ENCODE measurements around the gene CNTN4. TPM values are rescaled to one million over a fixed set of nuclear protein-coding genes. Genes with fewer than 3 reads are reported as not detected.

The CNTN4 gene
- total RNA-seq, 1 donor from 2014 or later, result 1.6 TPM

DNA sequence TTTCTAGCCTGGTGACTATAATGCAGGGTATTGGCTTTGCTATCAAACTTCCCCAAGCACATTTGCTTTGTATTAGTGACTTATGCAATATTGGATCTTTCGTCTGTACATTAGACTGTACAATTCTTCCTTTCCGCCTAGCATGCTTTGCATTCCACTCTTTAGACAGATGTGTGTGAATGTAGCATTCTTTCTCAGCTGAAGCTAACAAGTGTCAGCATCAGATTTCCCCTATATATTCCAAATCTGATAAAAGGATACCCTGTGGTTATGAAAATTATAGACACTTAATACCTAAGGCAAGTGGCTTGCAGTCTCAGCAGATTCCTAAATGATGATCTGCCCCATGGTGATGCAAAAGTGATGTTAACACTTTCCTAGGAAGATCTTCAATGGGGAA, 360.1 kb downstream of the CNTN4 start:
- no peak for DNase-seq (ENCODE audit: low read depth)
- no peak overlapping the region for H3K4me3 ChIP-seq (ENCODE audit: low read depth, low read length)
- TF ChIP-seq CTCF (conservative IDR thresholded peaks at IDR 0.05; ENCODE audit: low read depth, low read length), result no peak

DNA sequence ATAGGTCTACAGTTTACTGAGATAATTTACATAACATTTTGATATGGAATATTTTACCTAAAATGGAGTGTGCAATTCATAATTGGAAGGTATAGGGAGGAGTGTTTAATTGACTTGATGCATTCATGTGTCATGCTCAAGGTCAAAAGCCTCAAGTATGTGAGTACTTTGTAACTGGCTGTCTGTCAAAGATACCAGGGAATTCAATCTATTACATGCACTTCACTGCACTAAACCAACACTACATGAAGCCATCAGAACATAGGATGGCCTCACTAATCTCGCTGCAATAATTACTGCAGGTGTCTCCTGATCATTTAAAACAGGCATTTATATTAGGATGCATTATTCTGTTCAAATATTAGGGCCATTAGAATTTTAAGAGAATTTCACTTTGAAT, 367.2 kb downstream of the CNTN4 start:
- H3K4me3 ChIP-seq (ENCODE audit: low read depth, low read length), result no peak overlapping the region
- no peak for DNase-seq (ENCODE audit: low read depth)
- TF ChIP-seq CTCF (conservative IDR thresholded peaks at IDR 0.05; ENCODE audit: low read depth, low read length), result no peak

DNA sequence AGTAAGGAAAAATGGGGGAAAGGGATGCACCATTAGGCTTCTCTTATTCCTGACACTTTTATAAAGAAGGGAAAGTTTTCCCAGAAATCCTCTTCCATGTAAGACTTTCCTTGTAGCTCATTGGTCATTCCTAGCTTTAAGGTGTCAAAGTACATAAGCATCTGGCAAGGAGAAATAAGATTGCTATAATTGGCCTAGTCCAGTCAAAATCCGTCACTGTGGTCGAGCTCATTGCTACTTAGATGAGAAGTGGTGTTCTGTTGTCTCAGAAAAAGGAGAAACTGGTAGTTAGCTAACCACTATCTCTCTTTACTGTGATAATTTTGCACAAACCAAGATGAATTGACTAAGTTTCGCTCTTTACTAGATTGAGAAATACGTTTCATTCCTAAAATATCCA, 370.1 kb downstream of the CNTN4 start:
- TF ChIP-seq CTCF (conservative IDR thresholded peaks at IDR 0.05; ENCODE audit: low read depth, low read length), result no peak

GRCh38 chr3:2476996-2477395, 378.3 kb downstream of the CNTN4 start:
- DNase-seq (ENCODE audit: low read depth), result no peak

More for the DNA sequence above, 370.1 kb downstream of the CNTN4 start:
- no peak overlapping the region for H3K4me3 ChIP-seq (ENCODE audit: low read depth, low read length)
- no peak for DNase-seq (ENCODE audit: low read depth)

GRCh38 chr3:2477620-2478019, 379.0 kb downstream of the CNTN4 start:
- no peak overlapping the region for H3K4me3 ChIP-seq (ENCODE audit: low read depth, low read length)
- TF ChIP-seq CTCF (conservative IDR thresholded peaks at IDR 0.05; ENCODE audit: low read depth, low read length), result no peak
- no peak for DNase-seq (ENCODE audit: low read depth)

More at GRCh38 chr3:2476996-2477395, 378.3 kb downstream of the CNTN4 start:
- no peak overlapping the region for H3K4me3 ChIP-seq (ENCODE audit: low read depth, low read length)
- no peak for TF ChIP-seq CTCF (conservative IDR thresholded peaks at IDR 0.05; ENCODE audit: low read depth, low read length)

DNA sequence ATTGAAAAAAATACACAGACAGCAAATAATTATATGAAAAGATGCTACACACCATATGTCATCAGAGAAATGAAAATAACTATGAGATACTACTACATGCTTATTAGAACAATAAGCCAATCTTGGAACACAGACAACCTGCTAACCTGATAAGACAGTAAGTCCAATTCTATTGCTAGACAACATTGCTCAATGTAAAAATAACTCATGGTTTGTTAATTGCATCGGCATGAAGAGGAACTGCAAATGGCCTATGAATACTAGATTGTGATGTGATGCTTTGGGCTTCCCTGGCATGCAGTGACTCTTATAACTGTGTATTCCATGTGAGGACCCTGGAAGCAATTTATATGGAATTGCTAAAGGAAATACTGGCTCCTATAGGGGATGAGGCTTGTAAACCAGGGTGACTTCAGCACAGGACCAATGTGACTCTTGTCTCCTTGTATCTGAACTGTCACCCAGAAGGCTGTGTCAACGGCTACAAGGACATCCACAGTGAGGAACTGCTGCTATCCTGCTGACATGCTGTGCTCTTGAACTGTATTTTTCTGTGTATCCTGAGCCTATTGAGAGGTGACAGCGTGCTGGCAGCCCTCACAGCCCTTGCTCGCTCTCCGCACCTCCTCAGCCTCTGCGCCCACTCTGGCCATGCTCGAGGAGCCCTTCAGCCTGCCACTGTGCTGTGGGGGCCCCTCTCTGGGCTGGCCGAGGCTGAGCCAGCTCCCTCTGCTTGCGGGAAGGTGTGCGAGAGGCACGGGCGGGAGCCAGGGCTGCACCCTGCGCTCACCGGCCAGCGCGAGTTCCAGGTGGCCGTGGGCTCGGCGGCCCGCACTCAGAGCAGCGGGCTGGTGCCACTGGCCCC, 385.7 kb downstream of the CNTN4 start:
- no peak for DNase-seq (ENCODE audit: low read depth)
- TF ChIP-seq CTCF (conservative IDR thresholded peaks at IDR 0.05; ENCODE audit: low read depth, low read length), result no peak

DNA sequence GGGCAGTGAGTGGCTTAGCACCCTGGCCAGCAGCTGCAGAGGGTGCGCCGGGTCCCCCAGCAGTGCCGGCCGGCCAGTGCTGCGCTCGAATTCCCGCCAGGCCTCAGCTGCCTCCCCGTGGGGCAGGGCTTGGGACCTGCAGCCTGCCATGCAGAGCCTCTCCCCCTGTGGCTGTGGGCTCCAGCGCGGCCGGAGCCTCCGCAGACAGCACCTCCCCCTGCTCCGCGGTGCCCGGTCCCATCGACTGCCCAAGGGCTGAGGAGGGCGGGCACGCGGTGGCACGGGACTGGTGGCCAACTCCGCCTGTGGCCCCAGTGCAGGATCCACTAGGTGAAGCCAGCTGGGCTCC, 386.3 kb downstream of the CNTN4 start:
- no peak for DNase-seq (ENCODE audit: low read depth)
- TF ChIP-seq CTCF (conservative IDR thresholded peaks at IDR 0.05; ENCODE audit: low read depth, low read length), result no peak

More for the DNA sequence above, 385.7 kb downstream of the CNTN4 start:
- no peak overlapping the region for H3K4me3 ChIP-seq (ENCODE audit: low read depth, low read length)

More for the DNA sequence above, 386.3 kb downstream of the CNTN4 start:
- no peak overlapping the region for H3K4me3 ChIP-seq (ENCODE audit: low read depth, low read length)

Data from epithelial cell of proximal tubule (primary cell).